MCF 10A (cell line): ENCODE data around the gene CASTOR1. TPM values are rescaled to one million over a fixed set of nuclear protein-coding genes. Genes with fewer than 3 reads are reported as not detected.

Experiments used
- BruUV-seq: library from RNA; stranded (reverse); fragments of 400-500 nt; replicated peaks from 2 replicates; lab custom pipeline; 2021; lab: Mats Ljungman, UMichigan
- CTCF ChIA-PET: fragments of 300-600 bp; sonication (Branson Sonifier 250); formaldehyde crosslinking; extraction: SDS; loops from one replicate; lab custom pipeline; 2021; ENCODE audit warnings: antibody characterized with exemption, inconsistent platforms; lab: Yijun Ruan, JAX
- POLR2A ChIA-PET: fragments of 300-600, 350-650 bp; sonication (Branson Sonifier 250); formaldehyde crosslinking; extraction: SDS; loops from one replicate; lab custom pipeline; 2020; ENCODE audit warnings: antibody characterized with exemption, inconsistent platforms; lab: Yijun Ruan, JAX
- DNase-seq: peaks from one replicate; pipeline ENCODE4 v3.0.0-alpha.2; 2018; ENCODE audit not compliant: unreplicated experiment
- H3K27ac Mint-ChIP-seq: one replicate; pipeline ENCODE4 v1.8.0; 2022; ENCODE audit warnings: mild to moderate bottlenecking, low read depth, mixed read lengths; ENCODE audit not compliant: unreplicated experiment
- H3K27me3 Mint-ChIP-seq: one replicate; pipeline ENCODE4 v1.8.0; 2022; ENCODE audit warnings: mixed read lengths; ENCODE audit not compliant: insufficient read depth, unreplicated experiment
- H3K36me3 Mint-ChIP-seq: one replicate; pipeline ENCODE4 v1.8.0; 2022; ENCODE audit warnings: mild to moderate bottlenecking, moderate library complexity, mixed read lengths; ENCODE audit not compliant: insufficient read depth, unreplicated experiment
- H3K4me1 Mint-ChIP-seq: one replicate; pipeline ENCODE4 v1.8.0; 2022; ENCODE audit warnings: mixed read lengths; ENCODE audit not compliant: insufficient read depth, unreplicated experiment
- H3K4me3 Mint-ChIP-seq: one replicate; pipeline ENCODE4 v1.8.0; 2022; ENCODE audit warnings: mild to moderate bottlenecking, moderate library complexity, mixed read lengths; ENCODE audit not compliant: unreplicated experiment
- H3K9me3 Mint-ChIP-seq: one replicate; pipeline ENCODE4 v1.8.0; 2022; ENCODE audit warnings: mixed read lengths; ENCODE audit not compliant: unreplicated experiment
- intact Hi-C: fragments of 100-400 bp; cut with micrococcal nuclease; formaldehyde crosslinking; loops from 2 replicates; pipeline ENCODE4 v1.14.1; 2022
- total RNA-seq: library from RNA; stranded (reverse); gene quantifications from 2 replicates; pipeline ENCODE4 v1.2.3, GENCODE V29; 2022
- TF ChIP-seq, protein P1 (sequence below): fragments of 200-600 bp; IDR thresholded peaks from one replicate; pipeline ENCODE4 v1.8.0; 2022; ENCODE audit warnings: antibody characterized with exemption, mild to moderate bottlenecking; ENCODE audit not compliant: unreplicated experiment

CASTOR1 gene
- total RNA-seq, 1 experiment from 2014 or later = 1.2 TPM

- ChIA-PET POLR2A (interaction anchor here (0.6 to 6.0 kb wide), 16 partner anchors 8 to 702 kb away, joined by 3 to 109 read pairs (median 3); partner anchors contain the start of genes CCDC157, SF3A1 and TBC1D10A), CTCF (interaction anchor here (1.0 to 1.8 kb wide), 7 partner anchors 12 to 184 kb away, joined by 3 to 6 read pairs (median 4); partner anchors contain the start of genes RNF215 and TBC1D10A)
- Mint-ChIP-seq H3K4me1 (no peaks in the 10 kb centered on the region), H3K27me3 (no peaks in the 10 kb centered on the region), H3K27ac (peak overlapping the region; percentile 62), H3K36me3 (no peaks in the 10 kb centered on the region), H3K4me3 (peak overlapping the region; percentile 77), H3K9me3 (no peaks in the 10 kb centered on the region)
- TF ChIP-seq, protein P1, sequence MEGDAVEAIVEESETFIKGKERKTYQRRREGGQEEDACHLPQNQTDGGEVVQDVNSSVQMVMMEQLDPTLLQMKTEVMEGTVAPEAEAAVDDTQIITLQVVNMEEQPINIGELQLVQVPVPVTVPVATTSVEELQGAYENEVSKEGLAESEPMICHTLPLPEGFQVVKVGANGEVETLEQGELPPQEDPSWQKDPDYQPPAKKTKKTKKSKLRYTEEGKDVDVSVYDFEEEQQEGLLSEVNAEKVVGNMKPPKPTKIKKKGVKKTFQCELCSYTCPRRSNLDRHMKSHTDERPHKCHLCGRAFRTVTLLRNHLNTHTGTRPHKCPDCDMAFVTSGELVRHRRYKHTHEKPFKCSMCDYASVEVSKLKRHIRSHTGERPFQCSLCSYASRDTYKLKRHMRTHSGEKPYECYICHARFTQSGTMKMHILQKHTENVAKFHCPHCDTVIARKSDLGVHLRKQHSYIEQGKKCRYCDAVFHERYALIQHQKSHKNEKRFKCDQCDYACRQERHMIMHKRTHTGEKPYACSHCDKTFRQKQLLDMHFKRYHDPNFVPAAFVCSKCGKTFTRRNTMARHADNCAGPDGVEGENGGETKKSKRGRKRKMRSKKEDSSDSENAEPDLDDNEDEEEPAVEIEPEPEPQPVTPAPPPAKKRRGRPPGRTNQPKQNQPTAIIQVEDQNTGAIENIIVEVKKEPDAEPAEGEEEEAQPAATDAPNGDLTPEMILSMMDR = no peak
- intact Hi-C loops = no loop called here
- DNase-seq = peak; percentile 74
- no TSS peak for BruUV-seq
Observed at GRCh38 chr22:30290342-30291057, 1.2 kb upstream of the CASTOR1 start.

- no TSS peak for BruUV-seq
- H3K9me3 Mint-ChIP-seq = no peaks in the 10 kb centered on the region
- peak overlapping the region; percentile 77 for H3K4me3 Mint-ChIP-seq
- ChIA-PET POLR2A (interaction anchor here (0.6 to 6.0 kb wide), 15 partner anchors 8 to 678 kb away, joined by 3 to 109 read pairs (median 4); partner anchors contain the start of genes CCDC157, SEC14L2, SF3A1 and TBC1D10A), CTCF (interaction anchor here (1.0 to 3.0 kb wide), 4 partner anchors 26 to 185 kb away, joined by 3 to 34 read pairs (median 4); partner anchors contain the start of gene TBC1D10A)
- DNase-seq = no peak
- intact Hi-C loops = loop anchor here (1.0 to 2.0 kb wide), 2 partner anchors 67 to 136 kb away; partner anchors contain the start of genes CCDC157 and SF3A1
- no peaks in the 10 kb centered on the region for H3K36me3 Mint-ChIP-seq
- TF ChIP-seq, protein P1 = no peak
- H3K27me3 Mint-ChIP-seq = no peaks in the 10 kb centered on the region
- H3K4me1 Mint-ChIP-seq = peaks cover 2% of the 10 kb centered on the region
- peak overlapping the region; percentile 62 for H3K27ac Mint-ChIP-seq
Observed at GRCh38 chr22:30289980-30290313, 642 bp upstream of the CASTOR1 start.

- Mint-ChIP-seq H3K36me3 (no peaks in the 10 kb centered on the region), H3K9me3 (no peaks in the 10 kb centered on the region), H3K4me3 (peak overlapping the region; percentile 77), H3K4me1 (peaks cover 6% of the 10 kb centered on the region), H3K27me3 (no peaks in the 10 kb centered on the region), H3K27ac (peak overlapping the region; percentile 27)
- CTCF ChIA-PET = interaction anchor here (0.6 to 3.7 kb wide), 43 partner anchors 9 to 1052 kb away, joined by 3 to 48 read pairs (median 5); partner anchors contain the start of genes RNF215, SEC14L2 and TBC1D10A
- intact Hi-C loops = loop anchor here (1.0 to 2.0 kb wide), 4 partner anchors 39 to 138 kb away; partner anchors contain the start of genes CCDC157, RNF215 and SF3A1
- no TSS peak for BruUV-seq
- no peak for DNase-seq
- TF ChIP-seq, protein P1 = no peak
- POLR2A ChIA-PET = interaction anchor here (1.0 to 6.0 kb wide), 15 partner anchors 9 to 187 kb away, joined by 3 to 109 read pairs (median 5); partner anchors contain the start of genes CCDC157, MTFP1, RNF215 and SEC14L2
Observed at GRCh38 chr22:30288419-30289140, 725 bp downstream of the CASTOR1 start.
